ENCODE measurements around the gene ALMS1.
"Not testable (repeated sequence)": the region's sequence is repeated elsewhere in the genome, so short reads cannot be mapped to it uniquely, and the experiment has no call there.

ALMS1 gene

DNA sequence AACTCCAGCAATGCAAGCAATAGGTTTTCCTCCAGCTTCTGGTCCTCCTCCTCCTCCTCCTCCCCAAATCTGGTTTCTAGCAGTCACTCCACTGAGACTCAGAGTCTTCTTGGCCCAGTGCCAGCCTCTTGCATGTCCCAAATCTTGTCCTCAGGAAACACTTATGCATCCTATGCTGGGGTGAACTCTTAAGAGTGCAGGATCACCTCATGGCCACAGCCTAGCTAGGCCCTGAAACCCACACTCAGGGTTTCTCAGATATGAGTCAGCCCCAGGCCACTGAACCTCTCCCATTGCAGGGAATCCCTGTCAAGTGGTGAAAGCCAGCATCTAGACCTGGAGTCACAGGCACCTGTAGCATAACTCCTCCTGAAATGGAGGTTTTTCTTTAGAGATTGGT is 238.4 kb downstream of the ALMS1 start:
- not testable (repeated sequence) for DNase-seq

DNA sequence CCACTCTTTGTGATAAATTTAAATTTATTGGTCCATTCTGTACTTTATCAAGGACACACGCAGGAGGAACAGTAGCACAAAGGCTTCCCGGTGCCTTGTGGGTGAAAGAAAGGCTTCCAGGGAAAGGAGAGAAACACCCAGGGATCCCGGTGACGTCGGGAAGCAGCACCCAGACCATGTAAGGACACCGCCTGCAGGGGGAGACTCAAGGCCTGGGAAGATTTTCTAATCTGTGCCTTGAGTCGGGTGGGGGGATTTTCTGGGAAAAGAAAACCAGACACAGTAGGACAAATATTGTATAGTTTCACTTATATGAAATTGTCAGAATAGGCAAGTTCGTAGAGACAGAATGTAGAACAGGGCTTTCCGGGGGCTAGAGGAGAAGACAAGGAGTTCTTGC is 239.0 kb downstream of the ALMS1 start:
- DNase-seq: not testable (repeated sequence)

DNA sequence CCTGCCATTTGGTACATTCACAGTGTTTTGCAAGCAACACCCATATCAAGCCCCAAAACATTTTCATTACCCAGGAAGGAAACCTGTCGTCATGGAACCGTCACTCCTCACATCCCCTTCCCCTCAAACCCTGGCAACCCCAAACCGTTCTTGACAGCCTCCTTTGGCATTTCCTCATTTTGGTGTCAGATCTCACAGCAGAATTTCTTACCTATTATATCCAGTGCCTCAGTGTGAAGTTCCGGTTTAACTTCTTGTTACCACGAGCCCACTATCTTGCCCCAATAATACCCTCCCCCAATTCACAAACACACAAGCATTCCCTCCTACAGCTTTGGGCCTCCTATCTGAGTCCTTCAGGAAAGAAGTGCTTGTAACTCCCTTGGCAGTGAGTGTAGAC is 240.6 kb downstream of the ALMS1 start:
- DNase-seq: not testable (repeated sequence)

DNA sequence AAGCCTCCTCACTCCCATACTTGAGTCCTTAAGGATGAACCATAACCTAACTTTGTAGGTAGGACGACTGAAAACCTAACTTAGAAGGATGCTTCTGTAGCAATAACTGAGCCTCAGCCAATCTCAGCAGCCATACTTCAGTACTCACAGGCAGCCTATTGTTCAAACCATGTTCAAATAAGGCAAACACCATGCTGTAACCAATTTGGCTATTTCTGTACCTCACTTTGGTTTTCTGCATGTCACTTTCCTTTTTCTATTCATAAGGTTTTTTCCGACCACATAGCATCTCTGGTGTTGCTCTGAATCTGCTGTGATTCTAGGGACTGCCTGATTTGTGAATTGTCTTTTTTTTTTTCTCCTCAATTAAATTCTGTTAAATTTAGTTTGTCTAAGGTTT is 242.9 kb downstream of the ALMS1 start:
- DNase-seq: not testable (repeated sequence)

DNA sequence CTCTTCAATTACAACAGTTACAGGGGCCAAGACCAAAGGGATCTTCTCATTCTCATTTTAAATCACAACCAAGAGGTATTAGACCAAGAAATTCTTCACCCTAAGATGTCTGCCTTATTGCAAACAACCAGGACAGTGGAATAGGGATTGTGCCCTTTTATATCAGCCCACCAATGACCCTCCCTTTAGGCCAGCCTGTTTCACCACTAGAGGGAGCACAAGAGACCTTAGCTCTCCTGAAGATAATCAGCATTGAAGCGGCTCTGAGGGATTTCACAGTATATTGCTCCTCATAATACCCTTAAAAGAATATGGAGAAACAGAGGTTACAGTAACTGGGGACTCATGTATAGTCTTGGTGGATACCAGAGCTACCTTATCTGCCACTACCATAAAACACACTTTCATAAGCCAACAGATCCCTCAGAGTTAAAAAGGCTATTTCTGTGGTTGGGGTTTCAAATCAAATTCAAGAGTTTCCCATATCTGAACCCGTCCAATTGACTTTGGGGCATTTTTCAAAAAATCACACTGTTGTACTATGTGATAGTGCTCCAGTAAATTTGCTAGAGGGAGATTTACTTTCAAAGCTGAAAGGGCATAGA is 245.1 kb downstream of the ALMS1 start:
- DNase-seq: not testable (repeated sequence)

DNA sequence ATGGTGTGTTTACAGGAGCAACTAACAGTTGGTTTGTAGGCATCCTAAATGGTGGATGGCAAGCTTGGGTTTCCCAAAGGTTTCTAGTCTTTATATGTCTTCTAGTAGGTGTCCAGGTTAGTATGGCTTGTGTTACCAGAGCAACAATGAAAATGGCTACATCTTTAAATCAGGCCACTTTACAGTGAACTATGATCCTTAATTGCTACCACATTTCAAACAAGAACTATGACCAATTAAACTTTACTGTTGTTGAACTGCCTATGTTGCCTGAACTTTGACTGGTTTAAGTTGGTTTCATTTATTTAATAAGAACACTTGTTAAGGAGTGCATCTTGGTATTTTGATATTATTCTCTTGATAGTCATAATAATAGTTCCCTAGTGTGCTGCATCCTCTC is 251.3 kb downstream of the ALMS1 start:
- DNase-seq: not testable (repeated sequence)

DNA sequence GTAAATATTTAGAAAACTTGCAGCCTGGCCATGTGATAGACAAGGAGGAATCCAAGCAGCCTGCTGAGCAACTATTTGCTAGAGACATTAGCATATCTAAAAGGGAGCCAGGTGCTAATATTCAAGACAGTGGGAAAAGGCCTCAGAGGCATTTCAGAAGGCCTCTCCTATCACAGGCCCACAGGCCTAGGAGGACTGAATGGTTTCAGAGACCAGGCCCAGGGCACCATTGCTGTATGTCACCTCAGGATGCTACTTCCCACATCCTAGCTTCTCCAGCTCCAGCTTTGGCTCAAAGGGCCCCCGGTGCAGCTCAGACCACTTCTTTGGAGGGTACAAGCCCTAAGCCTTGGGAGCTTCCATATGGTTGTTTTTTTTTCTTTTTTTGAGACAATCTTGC is 252.8 kb downstream of the ALMS1 start:
- DNase-seq: no peak

DNA sequence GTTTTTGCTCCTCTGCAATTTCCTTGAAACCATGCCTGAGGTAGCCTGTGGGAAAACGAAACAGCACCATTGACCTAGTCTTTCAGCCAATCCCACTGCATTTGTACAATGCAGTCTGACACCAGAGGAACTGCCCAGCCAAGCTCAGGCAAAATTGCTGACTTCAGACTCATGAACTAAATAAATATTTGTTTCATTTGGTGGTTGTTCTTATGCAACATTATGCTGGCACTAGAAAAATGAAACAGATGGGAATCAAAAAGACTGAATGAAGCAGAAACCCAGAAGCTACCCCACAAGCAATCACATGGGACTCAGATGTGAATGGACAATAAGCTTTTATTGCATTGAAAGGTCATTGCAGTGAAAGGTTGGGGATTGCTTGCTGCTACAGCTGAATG is 254.9 kb downstream of the ALMS1 start:
- DNase-seq: no peak

DNA sequence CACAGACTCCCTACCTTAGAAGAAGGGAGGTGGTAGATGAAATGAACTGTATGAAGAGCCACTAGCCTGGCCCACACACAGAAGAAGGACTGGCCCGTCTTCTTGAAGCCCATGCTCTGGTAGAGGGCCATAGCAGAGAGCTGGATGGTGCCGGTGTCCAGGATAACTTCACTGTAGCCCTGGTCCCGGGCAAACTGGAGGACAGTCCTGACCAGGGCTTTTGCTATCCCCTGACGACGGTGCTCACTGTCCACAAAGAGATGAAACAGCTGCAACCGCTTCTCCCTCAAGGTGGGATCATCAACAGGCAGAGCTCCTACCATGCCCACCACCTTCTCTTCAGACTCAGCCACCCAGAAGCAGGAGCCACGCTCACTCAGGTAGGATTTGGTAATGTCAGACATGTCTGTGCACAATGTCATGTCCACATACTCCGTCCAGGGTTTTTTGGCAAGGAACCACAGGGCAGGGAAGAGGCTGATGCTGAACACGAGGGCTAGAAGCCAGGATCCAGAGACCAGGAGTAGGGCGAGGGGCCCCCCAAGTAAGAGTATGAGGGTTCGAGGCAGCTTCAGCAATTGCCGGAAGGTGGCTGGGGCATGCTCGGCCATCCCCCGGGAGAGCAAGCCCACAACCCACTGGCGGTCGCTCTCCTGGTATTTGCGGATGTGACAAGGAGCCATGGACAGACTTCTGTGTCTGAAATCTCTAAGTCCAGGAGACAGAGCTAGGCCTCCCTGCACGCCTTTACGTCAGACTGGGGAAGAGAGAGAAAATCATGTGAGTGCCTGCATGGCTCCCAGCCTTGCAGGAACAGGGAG is 255.5 kb downstream of the ALMS1 start:
- DNase-seq: no peak

DNA sequence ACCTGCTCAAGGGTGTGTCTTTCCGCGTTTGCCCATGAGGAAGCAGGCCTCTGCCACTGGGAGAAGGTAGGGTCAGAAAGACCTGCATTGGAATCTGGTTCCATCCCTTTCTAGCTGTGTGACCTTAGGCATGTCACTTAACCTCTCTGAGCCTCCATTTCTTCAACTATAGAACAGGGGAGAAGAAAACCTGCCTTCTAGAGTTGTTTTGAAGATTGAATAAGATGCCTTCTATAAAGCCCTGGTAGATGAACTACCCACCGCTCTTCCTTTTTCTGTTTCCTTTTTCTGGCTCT is 256.1 kb downstream of the ALMS1 start:
- no peak for DNase-seq

DNA sequence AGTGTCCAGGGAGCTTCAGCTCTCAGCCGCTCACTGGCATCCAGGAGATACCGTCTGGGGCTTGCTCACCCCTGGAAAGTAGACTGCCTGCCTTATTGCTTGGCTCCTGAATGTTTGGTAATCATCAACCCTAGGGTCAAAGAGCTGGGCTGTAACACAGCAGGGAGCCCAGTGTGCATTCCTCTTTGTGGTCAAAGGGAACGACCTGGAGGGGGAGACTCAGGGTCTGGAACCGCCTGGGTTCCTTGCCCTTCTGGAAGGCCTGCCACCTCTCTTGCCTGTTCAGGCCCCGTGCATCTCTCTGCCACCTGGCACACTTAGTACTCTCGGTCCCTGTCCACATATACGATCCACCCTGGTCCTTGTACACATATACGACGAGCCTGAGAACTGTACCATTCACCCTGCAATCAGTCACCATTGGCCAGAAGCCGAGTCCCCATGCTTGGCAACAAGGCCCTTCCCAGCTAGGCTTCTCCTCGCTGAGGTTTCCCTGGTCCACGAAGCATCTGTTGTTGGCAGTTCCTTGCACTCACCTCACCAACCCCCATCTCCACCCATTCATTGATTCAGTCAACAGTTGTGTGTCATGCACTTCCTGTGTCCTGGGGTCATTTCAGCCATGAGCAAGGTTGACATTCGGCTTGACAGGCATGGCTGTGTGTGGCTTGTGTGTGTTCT is 256.8 kb downstream of the ALMS1 start, which contains the start of gene NAT8:
NAT8 (minus strand) TSS at position 85 of the 681 bp plus-strand sequence. CDS start 794 bp downstream, outside the sequence.
- DNase-seq: no peak

DNA sequence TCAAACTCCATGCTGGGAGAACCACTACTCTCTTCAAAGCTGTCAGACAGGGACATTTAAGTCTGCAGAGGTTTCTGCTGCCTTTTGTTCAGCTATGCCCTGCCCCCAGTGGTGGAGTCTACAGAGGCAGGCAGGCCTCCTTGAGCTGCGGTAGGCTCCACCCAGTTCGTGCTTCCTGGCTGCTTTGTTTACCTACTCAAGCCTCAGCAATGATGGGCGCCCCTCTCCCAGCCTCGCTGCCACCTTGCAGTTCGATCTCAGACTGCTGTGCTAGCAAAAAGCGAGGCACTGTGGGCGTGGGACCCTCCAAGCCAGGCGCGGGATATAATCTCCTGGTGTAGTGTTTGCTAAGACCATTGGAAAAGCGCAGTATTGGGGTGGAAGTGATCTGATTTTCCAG is 262.1 kb downstream of the ALMS1 start:
- not testable (repeated sequence) for DNase-seq

DNA sequence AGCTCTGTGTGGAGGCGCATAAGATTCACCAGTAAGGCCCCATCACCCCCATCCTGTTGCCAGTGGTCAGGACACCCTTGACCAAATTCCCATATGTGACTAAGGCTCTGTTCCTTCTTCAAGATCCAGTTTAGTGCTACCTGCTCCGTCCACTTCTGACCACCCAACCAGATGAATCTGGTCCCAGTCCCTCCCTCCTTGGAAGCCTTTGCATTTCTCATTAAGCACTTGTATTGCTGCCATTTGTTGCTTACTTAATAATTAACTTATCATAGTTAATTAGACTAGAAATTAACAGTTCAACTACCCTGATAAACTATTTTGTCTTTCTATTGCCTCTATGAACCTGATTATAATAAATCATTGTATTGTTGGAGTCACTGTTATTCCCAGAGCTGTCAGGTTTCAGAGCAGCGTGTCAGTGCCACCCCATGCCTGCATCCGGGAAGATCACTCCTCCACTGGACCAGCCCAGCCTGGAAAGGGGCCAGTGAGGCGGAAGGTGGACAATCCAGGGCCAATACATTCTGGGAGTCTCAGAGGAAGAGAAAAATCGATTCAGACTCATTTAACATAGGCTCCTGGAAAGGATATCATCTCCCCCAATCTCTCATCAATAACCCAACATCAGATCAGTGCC is 266.1 kb downstream of the ALMS1 start:
- DNase-seq: no peak

DNA sequence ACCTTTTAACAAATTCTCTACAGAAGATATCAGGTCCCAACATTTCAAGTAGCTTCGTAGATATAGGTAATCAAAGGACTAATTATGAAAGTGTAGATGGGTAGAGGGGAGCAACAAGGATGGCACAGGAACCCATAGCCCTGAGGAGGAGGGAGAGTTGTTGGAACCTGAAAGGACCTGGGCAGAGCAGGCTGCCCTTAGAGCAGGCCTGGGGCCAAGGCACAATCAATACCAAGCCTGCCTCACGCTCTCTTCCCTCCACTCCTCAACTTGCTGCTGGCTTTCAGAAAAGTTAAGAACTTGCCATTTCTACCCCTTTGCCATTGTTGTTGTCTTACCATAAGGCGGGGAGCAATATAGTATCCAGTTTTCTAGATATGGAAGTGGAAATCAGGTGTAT is 266.7 kb downstream of the ALMS1 start:
- DNase-seq: no peak

DNA sequence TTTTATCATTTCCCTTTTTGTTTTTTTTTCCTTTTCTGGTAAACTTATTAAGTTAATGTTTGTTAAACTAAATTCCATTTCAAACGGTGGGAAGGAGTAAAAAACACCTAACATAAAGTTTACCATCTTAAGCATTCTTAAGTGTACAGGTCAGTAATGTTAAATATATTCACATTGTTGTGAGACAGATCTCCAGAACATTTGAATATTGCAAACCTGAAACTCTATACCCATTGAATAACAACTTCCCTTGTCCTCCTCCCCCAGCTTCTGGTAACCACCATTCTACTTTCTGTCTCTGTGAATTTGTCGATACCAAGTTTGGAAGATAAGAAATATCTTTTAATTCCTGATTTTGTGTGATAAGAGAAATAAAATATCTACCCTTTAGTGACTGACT is 268.5 kb downstream of the ALMS1 start:
- DNase-seq: no peak
